Jurkat, Clone E6-1 (cell line): ENCODE results near the gene COTL1. TPM values are rescaled to one million over a fixed set of nuclear protein-coding genes. Genes with fewer than 3 reads are reported as not detected.

Source experiments
- DNase-seq: peaks from one replicate; pipeline ENCODE4 v3.0.0-alpha.2; 2011; ENCODE audit warnings: low read depth, low spot score
- H3K4me3 ChIP-seq: 2 replicates; pipeline ENCODE4 v1.5.1; 2011; ENCODE audit warnings: mild to moderate bottlenecking, low read length, control low read depth, moderate library complexity
- polyA plus RNA-seq: library from polyadenylated mRNA; unstranded; fragments of >200 nt; gene quantifications from one replicate; pipeline ENCODE4 v1.2.1, GENCODE V29; 2012; ENCODE audit warnings: missing spikeins; ENCODE audit not compliant: insufficient read length, insufficient read depth

Gene COTL1
- 349 TPM for polyA plus RNA-seq

GRCh38 chr16:84617791-84618580, at the start of gene COTL1:
TSS of gene COTL1 (minus strand) at chr16:84618078. CDS start at chr16:84617914, 164 bp downstream.
- DNase-seq, result peak; percentile 92
- peak within 1 kb of the TSS; percentile 70 for H3K4me3 ChIP-seq

GRCh38 chr16:84665843-84666242, 48.0 kb upstream of the COTL1 start:
- no peak overlapping the region for H3K4me3 ChIP-seq

DNA sequence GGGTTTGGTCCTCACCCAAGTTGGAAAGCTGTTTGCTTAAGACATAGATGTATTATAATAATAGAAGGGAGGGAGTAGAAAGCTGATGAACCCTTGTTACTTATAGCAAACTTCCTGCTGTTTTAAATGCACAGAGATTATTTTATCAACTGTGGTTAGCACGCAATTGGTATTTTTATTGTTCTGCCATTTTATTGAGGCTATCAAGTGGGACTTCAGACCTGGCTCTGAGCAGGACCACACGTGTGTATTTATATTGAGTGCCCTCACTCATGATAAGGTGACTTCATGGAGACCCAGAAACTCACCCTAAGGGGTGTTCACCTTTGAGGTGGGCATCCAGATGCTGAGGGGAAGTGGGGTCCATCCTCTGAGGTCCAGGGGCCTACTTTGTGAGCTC, 47.5 kb upstream of the COTL1 start:
- H3K4me3 ChIP-seq, result no peak overlapping the region
- no peak for DNase-seq

More at GRCh38 chr16:84665843-84666242, 48.0 kb upstream of the COTL1 start:
- no peak for DNase-seq

DNA sequence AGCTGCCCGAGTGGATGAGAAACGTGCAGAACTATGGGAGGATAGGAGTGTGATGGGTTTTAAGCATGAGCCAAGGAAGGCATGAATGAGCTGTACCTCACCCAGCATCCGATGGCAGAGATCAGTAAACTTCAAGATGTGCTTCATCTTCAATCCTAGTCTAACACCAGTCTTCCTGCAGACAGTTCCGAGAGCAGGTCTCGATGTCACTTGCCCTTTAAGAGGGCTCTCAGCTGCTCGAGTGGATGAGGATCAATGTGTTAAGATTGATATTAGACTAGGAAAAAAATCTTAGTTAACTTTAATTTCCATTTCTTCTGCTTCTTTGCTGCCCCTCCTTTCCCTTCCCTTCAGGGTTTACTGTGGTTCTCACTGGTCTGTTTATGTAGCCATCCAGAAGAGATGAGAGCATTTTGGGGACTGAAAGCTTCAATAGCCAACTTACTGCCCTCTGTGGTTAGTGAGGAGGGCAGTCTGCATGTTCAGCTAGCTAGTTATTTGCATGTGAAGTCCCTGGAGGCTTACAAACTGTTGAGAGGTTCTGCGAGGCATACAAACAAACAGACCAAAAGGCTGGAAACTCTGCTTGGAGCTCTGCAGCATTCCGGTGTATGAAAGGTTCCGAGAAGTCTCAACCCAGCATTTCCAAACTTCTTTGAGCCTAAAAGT, 45.7 kb upstream of the COTL1 start:
- DNase-seq, result no peak
- no peak overlapping the region for H3K4me3 ChIP-seq

DNA sequence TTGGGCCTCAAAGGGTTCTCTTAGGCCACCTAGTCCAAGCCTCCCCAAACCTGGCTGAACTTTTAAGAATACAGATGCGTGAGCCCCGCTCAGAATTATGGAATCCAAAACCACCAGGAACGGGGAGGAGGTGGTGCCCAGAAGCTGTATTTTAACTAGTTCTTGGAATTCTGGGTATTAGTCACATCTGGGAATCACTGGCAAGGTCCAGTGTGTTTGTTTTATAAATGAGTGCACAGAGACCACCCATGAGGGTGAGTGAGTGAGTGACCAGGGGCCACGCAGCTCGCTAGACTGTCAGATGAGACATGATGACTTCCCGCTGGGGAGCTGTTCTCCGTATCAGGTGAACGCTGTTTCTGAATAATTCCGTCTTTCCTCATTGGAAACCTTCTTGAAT, 44.6 kb upstream of the COTL1 start:
- H3K4me3 ChIP-seq, result no peak overlapping the region
- DNase-seq, result no peak

DNA sequence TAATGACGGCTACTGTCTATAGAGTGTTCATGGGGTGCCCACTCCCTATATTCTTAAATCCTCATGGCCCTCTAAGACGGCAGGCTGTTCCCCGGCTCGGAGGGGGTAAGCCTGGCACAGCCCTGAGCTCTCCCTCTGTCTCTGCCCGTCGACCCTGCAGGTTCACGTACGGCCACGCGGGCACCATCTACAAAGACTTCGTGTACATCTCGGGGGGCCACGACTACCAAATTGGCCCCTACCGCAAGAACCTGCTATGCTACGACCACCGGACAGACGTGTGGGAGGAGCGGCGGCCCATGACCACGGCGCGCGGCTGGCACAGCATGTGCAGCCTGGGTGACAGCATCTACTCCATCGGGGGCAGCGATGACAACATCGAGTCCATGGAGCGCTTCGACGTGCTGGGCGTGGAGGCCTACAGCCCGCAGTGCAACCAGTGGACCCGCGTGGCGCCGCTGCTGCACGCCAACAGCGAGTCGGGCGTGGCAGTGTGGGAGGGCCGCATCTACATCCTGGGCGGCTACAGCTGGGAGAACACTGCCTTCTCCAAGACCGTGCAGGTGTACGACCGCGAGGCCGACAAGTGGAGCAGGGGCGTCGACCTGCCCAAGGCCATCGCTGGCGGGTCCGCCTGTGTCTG, 43.7 kb upstream of the COTL1 start:
- H3K4me3 ChIP-seq, result no peak overlapping the region
- no peak for DNase-seq

- no peak for DNase-seq
- H3K4me3 ChIP-seq, result no peak overlapping the region
Measured at GRCh38 chr16:84660973-84661372, 43.1 kb upstream of the COTL1 start.

DNA sequence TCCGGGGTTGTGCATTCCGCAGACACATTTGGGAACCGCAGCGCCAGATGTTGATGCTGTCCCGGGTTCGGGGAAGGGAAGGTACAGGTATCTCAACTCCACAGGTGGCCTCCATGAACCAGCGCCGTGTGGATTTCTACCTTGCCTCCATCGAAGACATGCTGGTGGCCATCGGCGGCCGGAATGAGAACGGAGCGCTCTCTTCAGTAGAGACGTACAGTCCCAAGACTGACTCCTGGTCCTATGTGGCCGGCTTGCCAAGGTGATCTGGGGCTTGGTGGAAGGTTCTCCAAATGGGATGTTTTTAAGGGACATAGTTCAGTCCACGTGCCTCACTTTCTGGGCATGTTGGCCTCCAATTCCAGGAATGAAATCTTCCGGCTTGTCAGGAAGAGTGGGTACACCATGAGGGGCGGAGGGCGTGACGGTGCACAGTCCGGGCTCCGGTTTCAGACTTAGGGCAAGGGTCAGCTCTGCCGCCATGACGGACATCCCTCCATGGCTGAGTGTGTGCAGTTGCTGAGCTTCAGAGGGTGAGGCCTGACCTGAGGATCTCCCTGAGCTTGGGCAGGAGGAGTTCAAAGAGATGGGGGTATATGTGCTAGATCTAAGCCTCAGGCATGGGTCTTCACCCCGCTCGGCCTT, 41.9 kb upstream of the COTL1 start:
- DNase-seq, result no peak
- H3K4me3 ChIP-seq, result no peak overlapping the region

- DNase-seq, result no peak
- H3K4me3 ChIP-seq, result no peak overlapping the region
Measured at GRCh38 chr16:84658690-84659089, 40.8 kb upstream of the COTL1 start.

GRCh38 chr16:84657229-84657837, 39.5 kb upstream of the COTL1 start:
- H3K4me3 ChIP-seq, result no peak overlapping the region
- DNase-seq, result no peak

GRCh38 chr16:84656649-84657048, 38.8 kb upstream of the COTL1 start:
- H3K4me3 ChIP-seq, result no peak overlapping the region
- DNase-seq, result no peak

DNA sequence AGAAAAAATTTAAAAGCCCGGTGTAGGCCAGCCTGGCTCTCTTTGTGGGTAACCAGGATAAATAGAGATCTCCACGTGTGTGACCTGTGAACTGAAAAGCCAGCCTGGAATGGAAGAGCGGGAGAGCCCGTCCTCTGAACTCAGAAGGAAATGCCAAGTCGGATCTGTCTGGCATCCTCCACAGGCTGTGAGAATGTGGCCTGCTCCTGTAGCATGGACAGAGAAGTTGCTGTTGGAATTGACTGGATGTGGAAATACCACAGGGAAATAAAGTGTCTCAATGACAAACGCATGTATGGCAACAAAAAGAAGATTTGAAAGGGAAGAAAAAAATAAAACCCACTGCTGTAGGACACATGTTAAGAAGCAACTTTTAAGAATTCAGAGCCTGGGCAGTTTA, 37.1 kb upstream of the COTL1 start:
- no peak overlapping the region for H3K4me3 ChIP-seq
- DNase-seq, result no peak

- no peak overlapping the region for H3K4me3 ChIP-seq
- DNase-seq, result no peak
Measured at GRCh38 chr16:84654238-84654637, 36.4 kb upstream of the COTL1 start.

GRCh38 chr16:84652566-84652965, 34.7 kb upstream of the COTL1 start:
- no peak overlapping the region for H3K4me3 ChIP-seq
- peak; percentile 95 for DNase-seq

DNA sequence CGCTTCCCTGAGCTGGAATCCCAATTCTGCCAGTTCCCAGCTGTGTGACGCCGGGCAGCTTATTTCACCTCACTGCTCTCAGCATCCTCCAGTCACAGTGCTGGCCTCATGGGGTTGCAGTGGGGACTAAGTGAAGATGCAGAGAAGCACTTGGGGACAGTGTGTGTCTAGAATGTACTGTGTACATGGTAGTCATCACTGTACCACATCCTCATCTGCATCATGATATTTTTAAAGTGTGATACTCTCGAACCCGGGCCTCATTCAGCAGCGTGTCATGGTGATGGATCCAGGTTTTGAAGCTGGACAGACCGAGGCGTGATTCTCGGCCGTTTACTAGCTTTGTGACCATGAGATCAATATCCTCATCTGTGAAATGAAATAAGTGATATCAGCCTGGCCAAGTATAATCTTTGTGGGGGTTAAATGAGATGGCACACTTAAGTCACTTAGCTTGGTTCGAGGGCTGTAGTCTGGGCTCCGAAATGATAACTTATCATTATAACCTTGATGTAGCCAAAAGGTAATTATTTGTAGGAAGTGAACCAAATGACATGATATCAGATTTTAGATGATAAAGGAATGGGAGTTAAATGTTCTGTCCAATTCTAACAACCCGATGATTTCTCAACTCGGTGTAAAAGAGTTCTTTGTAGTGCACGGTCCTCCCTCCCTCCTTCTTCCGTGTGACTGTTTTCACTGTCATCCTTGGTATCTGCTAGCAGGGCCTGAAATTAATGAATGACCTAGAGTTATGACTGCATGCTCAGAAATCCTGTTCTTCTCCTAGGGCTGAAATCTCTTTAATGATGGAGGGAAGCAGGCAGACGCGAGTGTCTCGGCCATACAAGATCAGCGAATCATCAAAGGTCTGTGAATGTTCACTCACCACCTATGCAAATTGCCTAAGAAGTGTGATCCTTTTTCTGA, 32.4 kb upstream of the COTL1 start:
- no peak for DNase-seq
- no peak overlapping the region for H3K4me3 ChIP-seq

DNA sequence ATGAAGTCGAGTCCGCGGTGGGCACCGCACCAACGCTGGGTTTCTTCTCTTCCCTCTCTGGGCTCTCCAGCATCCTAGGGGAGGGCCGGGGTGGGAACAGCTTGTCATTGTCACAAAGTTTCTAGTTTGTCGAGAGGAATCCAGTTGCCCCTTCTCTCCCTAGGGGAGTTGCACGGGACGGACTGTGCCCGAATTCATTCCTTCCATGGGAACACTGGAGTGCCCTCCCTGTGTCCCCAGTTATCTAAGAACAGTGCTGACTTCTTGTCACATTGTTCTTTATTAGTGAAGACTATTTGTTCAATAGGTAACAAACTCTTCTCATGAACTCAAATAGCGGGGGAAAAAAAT, 31.6 kb upstream of the COTL1 start:
- no peak for DNase-seq

DNA sequence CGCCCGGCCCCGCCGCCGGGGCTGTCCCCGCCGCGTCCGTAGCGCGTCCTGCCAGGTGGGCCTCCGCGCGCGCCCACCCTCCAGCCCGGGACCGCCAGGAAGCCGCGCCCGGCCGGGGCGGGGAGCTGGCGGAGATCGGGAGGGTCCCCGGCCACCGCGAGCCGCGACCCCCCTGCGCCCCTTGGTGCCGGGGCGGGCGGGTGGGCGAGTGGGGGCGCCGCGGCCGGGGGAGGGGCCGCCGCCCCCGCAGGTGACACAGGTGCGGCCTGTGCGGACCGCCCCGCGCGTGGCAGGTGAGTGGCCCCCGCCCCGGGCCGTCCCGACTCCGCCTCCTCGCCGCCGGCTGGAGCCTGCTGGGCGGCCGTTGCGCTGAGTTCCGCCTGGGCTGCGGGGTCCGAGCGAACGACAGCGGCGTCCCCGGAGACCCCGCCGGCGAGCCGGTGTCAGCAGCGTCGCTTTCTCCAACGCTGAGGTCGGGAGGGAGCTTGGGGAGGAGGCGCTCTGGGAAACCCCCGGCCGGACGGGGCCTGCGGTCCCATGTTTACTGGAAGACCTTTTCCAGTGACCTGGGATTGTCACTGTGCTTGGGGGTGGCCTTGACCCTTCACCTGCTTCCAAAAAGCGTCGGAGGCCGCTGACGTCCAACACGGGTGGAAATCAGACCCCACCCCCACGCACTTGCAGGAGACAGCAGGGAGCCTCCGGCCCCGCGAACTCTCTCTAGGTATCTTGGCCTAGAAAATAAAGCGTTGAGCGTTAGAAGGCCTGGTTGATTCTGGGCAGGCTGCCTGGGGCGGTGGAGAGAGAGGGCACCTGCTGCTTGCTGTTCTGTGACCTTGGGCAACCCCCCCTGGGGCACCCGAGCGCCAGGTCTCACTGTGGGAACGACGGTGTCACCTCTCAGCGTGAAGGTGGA, 31.0 kb upstream of the COTL1 start:
- no peak for DNase-seq

More for the DNA sequence above, 31.6 kb upstream of the COTL1 start:
- H3K4me3 ChIP-seq, result no peak overlapping the region

More for the DNA sequence above, 31.0 kb upstream of the COTL1 start:
- H3K4me3 ChIP-seq, result peak overlapping the region; percentile 43
